Measurements from ENCODE around the gene AKAP8. TPM values are rescaled to one million over a fixed set of nuclear protein-coding genes. Genes with fewer than 3 reads are reported as not detected.
"Not testable (repeated sequence)": the region's sequence is repeated elsewhere in the genome, so short reads cannot be mapped to it uniquely, and the experiment has no call there.

Gene AKAP8
- total and polyA plus RNA-seq, 12 donors = 13.0 to 45.8 (median 29.3) TPM

GRCh38 chr19:15368051-15368632, 11.4 kb downstream of the AKAP8 start:
- Histone ChIP-seq H3K4me1 (replicated peaks in 1 of 2) (peaks cover 10 to 15% of the 10 kb centered on the region in 2 donors), H3K27ac (peak overlapping the region in 3 of 5 donors; percentile 66 to 83 (median 75)), H3K36me3 (replicated peaks in 1 of 2) (peaks cover 0 to 89% of the 10 kb centered on the region in 2 donors), H3K9me3 (replicated peaks in 1 of 3) (no peaks in the 10 kb centered on the region), H3K27me3 (no peaks in the 10 kb centered on the region), H3K4me3 (no peak overlapping the region)
- 91 to 95% (median 94%) methylated on average over 24 of the region's 24 CpGs for WGBS, 4 donors
- no peak for DNase-seq
- TF ChIP-seq POLR2A (IDR thresholded peaks at IDR 0.05) (no peak), CTCF (IDR thresholded peaks at IDR 0.05) (no peak)
- intact Hi-C loops (cut with DNase I) = no loop called here

GRCh38 chr19:15367439-15367838, 12.1 kb downstream of the AKAP8 start:
- H3K36me3 ChIP-seq (replicated peaks in 1 of 2) = peaks cover 0 to 82% of the 10 kb centered on the region in 2 donors

GRCh38 chr19:15365264-15365663, 14.3 kb downstream of the AKAP8 start:
- no peak overlapping the region for H3K27ac ChIP-seq
- intact Hi-C loops (cut with DNase I) = no loop called here

More at GRCh38 chr19:15367439-15367838, 12.1 kb downstream of the AKAP8 start:
- no peak overlapping the region for H3K4me3 ChIP-seq
- 40 to 55% (median 48%) methylated on average over 3 of the region's 3 CpGs for WGBS, 4 donors
- H3K27ac ChIP-seq = peak overlapping the region in 4 of 5 donors; percentile 19 to 83 (median 70)
- no peaks in the 10 kb centered on the region for H3K9me3 ChIP-seq (replicated peaks in 1 of 3)
- TF ChIP-seq CTCF (IDR thresholded peaks at IDR 0.05) (no peak), POLR2A (IDR thresholded peaks at IDR 0.05) (no peak)
- no peaks in the 10 kb centered on the region for H3K27me3 ChIP-seq
- peaks cover 10 to 15% of the 10 kb centered on the region in 2 donors for H3K4me1 ChIP-seq (replicated peaks in 1 of 2)
- DNase-seq = peak; percentile 50 to 81 (median 69)
- intact Hi-C loops (cut with DNase I) = no loop called here

GRCh38 chr19:15363791-15364190, 15.8 kb downstream of the AKAP8 start:
- H3K9me3 ChIP-seq (replicated peaks in 1 of 3); H3K27me3 ChIP-seq; H3K27ac ChIP-seq; intact Hi-C loops (cut with DNase I); H3K4me3 ChIP-seq: not testable (repeated sequence)
- Histone ChIP-seq H3K4me1 (replicated peaks in 1 of 2) (peaks cover 10 to 15% of the 10 kb centered on the region in 2 donors), H3K36me3 (replicated peaks in 1 of 2) (peaks cover 0 to 80% of the 10 kb centered on the region in 2 donors)
- peak in 1 of 7 donors; percentile 48 for DNase-seq
- WGBS, 4 donors = 58 to 71% (median 66%) methylated on average over 3 of the region's 3 CpGs

More at GRCh38 chr19:15365264-15365663, 14.3 kb downstream of the AKAP8 start:
- no peaks in the 10 kb centered on the region for H3K27me3 ChIP-seq
- WGBS, 4 donors = 88 to 94% (median 91%) methylated on average over 2 to 6 of the region's 6 CpGs
- no peak overlapping the region for H3K4me3 ChIP-seq
- peaks cover 10 to 15% of the 10 kb centered on the region in 2 donors for H3K4me1 ChIP-seq (replicated peaks in 1 of 2)
- peaks cover 0 to 80% of the 10 kb centered on the region in 2 donors for H3K36me3 ChIP-seq (replicated peaks in 1 of 2)
- no peaks in the 10 kb centered on the region for H3K9me3 ChIP-seq (replicated peaks in 1 of 3)
- TF ChIP-seq CTCF (IDR thresholded peaks at IDR 0.05) = no peak
- no peak for TF ChIP-seq POLR2A (IDR thresholded peaks at IDR 0.05)
- no peak for DNase-seq

GRCh38 chr19:15363048-15363447, 16.5 kb downstream of the AKAP8 start:
- peaks cover 10 to 12% of the 10 kb centered on the region in 2 donors for H3K4me1 ChIP-seq (replicated peaks in 1 of 2)
- H3K4me3 ChIP-seq; H3K27me3 ChIP-seq; intact Hi-C loops (cut with DNase I); H3K27ac ChIP-seq; H3K9me3 ChIP-seq (replicated peaks in 1 of 3); DNase-seq: not testable (repeated sequence)
- 94 to 95% methylated on average over 17 to 23 of the region's 30 CpGs; no CpG with 5 or more reads in 2 of the 4 donors for WGBS, 4 donors
- H3K36me3 ChIP-seq (replicated peaks in 1 of 2) = peaks cover 0 to 80% of the 10 kb centered on the region in 2 donors

GRCh38 chr19:15360015-15360414, 19.6 kb downstream of the AKAP8 start:
- H3K4me3 ChIP-seq; DNase-seq; H3K27me3 ChIP-seq; H3K9me3 ChIP-seq (replicated peaks in 1 of 3); H3K4me1 ChIP-seq (replicated peaks in 1 of 2); intact Hi-C loops (cut with DNase I); H3K27ac ChIP-seq: not testable (repeated sequence)
- WGBS, 4 donors = 66 to 77% (median 73%) methylated on average over 4 of the region's 4 CpGs
- H3K36me3 ChIP-seq (replicated peaks in 1 of 2) = peaks cover 0 to 82% of the 10 kb centered on the region in 2 donors
